Omental fat pad (tissue), 4 donors: ENCODE results near the gene SPATA45. TPM values are rescaled to one million over a fixed set of nuclear protein-coding genes. Genes with fewer than 3 reads are reported as not detected.

Source experiments
- ATAC-seq: fragments of 150-250 bp; one replicate; pipeline ENCODE4 v1.9.1; 2016; ENCODE audit warnings: mild to moderate bottlenecking, moderate library complexity; ENCODE audit not compliant: low FRiP score
- DNase-seq: peaks from one replicate; pipeline ENCODE4 v3.0.0-alpha.2; 2019; ENCODE audit warnings: low spot score
- CTCF ChIP-seq, 3 donors: fragments of 450-650 bp; IDR thresholded peaks; one replicate each; pipeline ENCODE4 v1.5.1; 2016 to 2017; ENCODE audit warnings: antibody characterized with exemption in 3 of 3, mild to moderate bottlenecking in 3 of 3, moderate library complexity in 2 of 3
- total RNA-seq, 4 donors: library from RNA; depleted of rRNA; stranded (reverse); fragments of >200 nt; gene quantifications; one replicate each; pipeline ENCODE4 v1.1.0, GENCODE V29; 2016

The SPATA45 gene
- total RNA-seq, 4 donors from 2014 or later = not detected

DNA sequence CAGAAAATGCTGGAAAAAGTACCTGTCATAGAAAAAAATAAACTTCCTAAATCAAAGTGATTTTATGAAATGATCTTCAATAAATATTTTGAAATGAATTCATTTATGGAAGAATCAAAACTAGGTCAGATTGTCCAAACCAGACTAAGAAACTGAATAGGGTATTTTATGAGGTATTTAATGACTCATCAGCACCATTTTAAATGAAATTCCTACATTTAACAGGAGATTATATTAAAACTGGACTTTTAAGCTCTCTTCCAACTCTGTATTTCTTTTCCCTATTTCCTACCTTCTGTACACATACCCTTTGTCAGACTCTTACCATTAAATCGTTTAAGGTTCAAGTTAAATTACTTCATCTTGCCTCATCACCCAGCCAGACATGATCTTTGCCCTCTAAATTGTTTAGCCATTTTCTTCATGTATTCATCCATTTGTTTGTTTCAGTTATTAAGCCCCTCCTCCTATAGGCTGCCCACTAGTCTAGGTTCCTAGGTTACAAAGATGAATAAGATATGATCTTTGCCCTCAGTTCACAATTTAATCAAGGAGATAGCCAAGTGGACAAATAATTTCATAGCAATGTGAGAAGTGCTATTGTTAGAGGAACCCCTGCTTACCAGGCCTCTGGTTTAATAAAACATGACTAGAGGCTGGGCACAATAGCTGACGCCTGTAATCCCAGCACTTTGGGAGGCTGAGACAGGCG is 30.7 kb downstream of the SPATA45 start:
- TF ChIP-seq CTCF (IDR thresholded peaks at IDR 0.05) = no peak
- no peak for ATAC-seq
- DNase-seq = no peak

- no peak for DNase-seq
- no peak for TF ChIP-seq CTCF (IDR thresholded peaks at IDR 0.05)
- ATAC-seq = no peak
Observed at GRCh38 chr1:212814537-212815334, 32.7 kb downstream of the SPATA45 start.

- no peak for ATAC-seq
- no peak for DNase-seq
- no peak for TF ChIP-seq CTCF (IDR thresholded peaks at IDR 0.05)
Observed at GRCh38 chr1:212805767-212806166, 41.7 kb downstream of the SPATA45 start.

- TF ChIP-seq CTCF (IDR thresholded peaks at IDR 0.05) = no peak
- ATAC-seq = no peak
- DNase-seq = no peak
Observed at GRCh38 chr1:212797681-212798080, 49.8 kb downstream of the SPATA45 start.

- no peak for TF ChIP-seq CTCF (IDR thresholded peaks at IDR 0.05)
- ATAC-seq (no peak), DNase-seq (no peak)
Observed at GRCh38 chr1:212794561-212795014, 52.9 kb downstream of the SPATA45 start.

GRCh38 chr1:212792396-212792908 is 55.0 kb downstream of the SPATA45 start:
- DNase-seq (no peak), ATAC-seq (no peak)
- TF ChIP-seq CTCF (IDR thresholded peaks at IDR 0.05) = no peak
